Upper lobe of right lung (tissue), 1 donor: ENCODE data around the gene EML6. TPM values are rescaled to one million over a fixed set of nuclear protein-coding genes. Genes with fewer than 3 reads are reported as not detected.
A peak's percentile ranks its signal among the peaks of the same experiment; 100 is the strongest.

Experiments used
- ATAC-seq: fragments of 200-7000 bp; cut with Tn5 transposase; one replicate; pipeline ENCODE4 v1.9.1; 2020; ENCODE audit warnings: mild to moderate bottlenecking, moderate library complexity
- DNase-seq: peaks from one replicate; pipeline ENCODE4 v3.0.0-alpha.2; 2020
- H3K27ac ChIP-seq: fragments of 200-600 bp; one replicate; pipeline ENCODE4 v1.8.0; 2022
- H3K27me3 ChIP-seq: fragments of 200-600 bp; one replicate; pipeline ENCODE4 v1.8.0; 2022; ENCODE audit warnings: mild to moderate bottlenecking
- H3K36me3 ChIP-seq: fragments of 200-600 bp; one replicate; pipeline ENCODE4 v1.8.0; 2022
- H3K4me1 ChIP-seq: fragments of 200-600 bp; one replicate; pipeline ENCODE4 v1.8.0; 2022
- H3K4me3 ChIP-seq: fragments of 200-600 bp; one replicate; pipeline ENCODE4 v1.8.0; 2022; ENCODE audit warnings: mild to moderate bottlenecking
- H3K9me3 ChIP-seq: fragments of 200-600 bp; one replicate; pipeline ENCODE4 v1.8.0; 2022
- CTCF ChIP-seq: fragments of 200-600 bp; IDR thresholded peaks from one replicate; pipeline ENCODE4 v1.8.0; 2022; ENCODE audit warnings: antibody characterized with exemption
- intact Hi-C: fragments of 100-400 bp; cut with DNase I; formaldehyde crosslinking; loops from one replicate; pipeline ENCODE4 v1.11.0; 2022
- total RNA-seq: library from RNA; stranded (reverse); fragmentation: NEBNext Ultra II Directional; extraction: Animal tissue kit (Norgen Biotek cat#: 25700); gene quantifications from one replicate; pipeline ENCODE4 v1.2.1, GENCODE V29; 2021
- donor health status: DM: no; HTN: yes; CAD: no; lungs with severe emphysema.

Gene EML6
- total RNA-seq, 1 donor from 2014 or later, result 1.4 TPM

- Histone ChIP-seq H3K4me3 (no peak overlapping the region), H3K36me3 (no peaks in the 10 kb centered on the region), H3K4me1 (no peaks in the 10 kb centered on the region), H3K27ac (no peak overlapping the region), H3K27me3 (no peaks in the 10 kb centered on the region), H3K9me3 (no peaks in the 10 kb centered on the region)
- no peak for TF ChIP-seq CTCF
- DNase-seq (no peak), ATAC-seq (no peak)
- intact Hi-C loops, result no loop called here
Observed at GRCh38 chr2:54902763-54903162, 179.3 kb downstream of the EML6 start.

GRCh38 chr2:54903736-54904554 lies 180.5 kb downstream of the EML6 start:
- no peak for DNase-seq
- intact Hi-C loops, result no loop called here
- peak; percentile 88 for ATAC-seq
- H3K4me1 ChIP-seq, result no peaks in the 10 kb centered on the region
- no peaks in the 10 kb centered on the region for H3K9me3 ChIP-seq
- H3K4me3 ChIP-seq, result no peak overlapping the region
- no peak overlapping the region for H3K27ac ChIP-seq
- TF ChIP-seq CTCF, result no peak
- no peaks in the 10 kb centered on the region for H3K36me3 ChIP-seq
- H3K27me3 ChIP-seq, result no peaks in the 10 kb centered on the region

- Histone ChIP-seq H3K36me3 (no peaks in the 10 kb centered on the region), H3K27me3 (no peaks in the 10 kb centered on the region), H3K4me1 (no peaks in the 10 kb centered on the region), H3K4me3 (no peak overlapping the region), H3K9me3 (no peaks in the 10 kb centered on the region), H3K27ac (no peak overlapping the region)
- no peak for TF ChIP-seq CTCF
- DNase-seq (no peak), ATAC-seq (no peak)
- intact Hi-C loops, result no loop called here
Observed at GRCh38 chr2:54904836-54905235, 181.4 kb downstream of the EML6 start.

- no peaks in the 10 kb centered on the region for H3K27me3 ChIP-seq
- DNase-seq (no peak), ATAC-seq (no peak)
- no peaks in the 10 kb centered on the region for H3K9me3 ChIP-seq
- intact Hi-C loops, result no loop called here
- no peak overlapping the region for H3K27ac ChIP-seq
- H3K4me3 ChIP-seq, result no peak overlapping the region
- TF ChIP-seq CTCF, result no peak
- H3K4me1 ChIP-seq, result no peaks in the 10 kb centered on the region
- no peaks in the 10 kb centered on the region for H3K36me3 ChIP-seq
Observed at GRCh38 chr2:54906716-54907115, 183.3 kb downstream of the EML6 start.

GRCh38 chr2:54907663-54908062 lies 184.2 kb downstream of the EML6 start:
- TF ChIP-seq CTCF, result no peak
- intact Hi-C loops, result no loop called here
- no peak overlapping the region for H3K4me3 ChIP-seq
- no peaks in the 10 kb centered on the region for H3K4me1 ChIP-seq
- no peaks in the 10 kb centered on the region for H3K36me3 ChIP-seq
- no peaks in the 10 kb centered on the region for H3K27me3 ChIP-seq
- ATAC-seq (no peak), DNase-seq (no peak)
- H3K27ac ChIP-seq, result no peak overlapping the region
- no peaks in the 10 kb centered on the region for H3K9me3 ChIP-seq
